ENCODE measurements around the gene STH. TPM values are rescaled to one million over a fixed set of nuclear protein-coding genes. Genes with fewer than 3 reads are reported as not detected.
A peak's percentile ranks its signal among the peaks of the same experiment; 100 is the strongest.

Gene STH
- total RNA-seq, 1 experiment from 2014 or later = not detected

DNA sequence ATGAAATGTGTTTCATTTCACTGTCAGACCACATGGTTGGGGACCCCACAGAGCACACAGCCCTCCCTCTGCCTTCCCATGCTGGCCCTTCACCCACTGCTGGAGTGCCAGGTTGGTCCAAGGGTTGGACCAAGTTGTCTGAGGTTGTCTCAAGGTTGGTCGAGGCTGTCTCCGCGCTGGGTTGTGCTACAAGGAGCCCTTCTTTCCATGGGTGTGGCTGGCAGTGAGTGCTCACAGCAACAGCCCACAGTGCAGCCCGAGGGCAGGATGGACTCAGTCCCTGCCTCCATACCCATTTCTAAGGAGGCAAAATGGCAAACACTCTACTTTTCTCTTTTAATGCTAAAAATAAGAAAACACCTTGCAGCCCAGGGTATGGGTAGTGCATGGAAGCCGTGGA lies 35.8 kb upstream of the STH start:
- no TSS peak for BruUV-seq (replicated peaks)
- DNase-seq = peak in 1 of 2 experiments; percentile 19
- H3K36me3 ChIP-seq (ENCODE audit: control insufficient read depth, insufficient read depth, low read length) = no peaks in the 10 kb centered on the region
- ChIA-PET POLR2A (no interaction called here), CTCF (interaction anchor here (0.8 kb wide), 1 partner anchor 45 kb away, joined by 4 read pairs; no protein-coding TSS in a partner anchor)
- Mint-ChIP-seq H3K4me3 (ENCODE audit: unreplicated experiment) (no peak overlapping the region), H3K27ac (ENCODE audit: unreplicated experiment) (no peak overlapping the region), H3K4me1 (ENCODE audit: low read depth, unreplicated experiment) (no peaks in the 10 kb centered on the region), H3K36me3 (ENCODE audit: insufficient read depth, unreplicated experiment) (no peaks in the 10 kb centered on the region), H3K27me3 (ENCODE audit: insufficient read depth, unreplicated experiment) (peaks cover 3% of the 10 kb centered on the region), H3K9me3 (ENCODE audit: unreplicated experiment) (no peaks in the 10 kb centered on the region)
- no peaks in the 10 kb centered on the region for H3K4me1 ChIP-seq
- intact Hi-C loops (cut with micrococcal nuclease; ENCODE audit: unreplicated experiment) = no loop called here
- no peaks in the 10 kb centered on the region for H3K9me3 ChIP-seq
- TF ChIP-seq, protein P1, sequence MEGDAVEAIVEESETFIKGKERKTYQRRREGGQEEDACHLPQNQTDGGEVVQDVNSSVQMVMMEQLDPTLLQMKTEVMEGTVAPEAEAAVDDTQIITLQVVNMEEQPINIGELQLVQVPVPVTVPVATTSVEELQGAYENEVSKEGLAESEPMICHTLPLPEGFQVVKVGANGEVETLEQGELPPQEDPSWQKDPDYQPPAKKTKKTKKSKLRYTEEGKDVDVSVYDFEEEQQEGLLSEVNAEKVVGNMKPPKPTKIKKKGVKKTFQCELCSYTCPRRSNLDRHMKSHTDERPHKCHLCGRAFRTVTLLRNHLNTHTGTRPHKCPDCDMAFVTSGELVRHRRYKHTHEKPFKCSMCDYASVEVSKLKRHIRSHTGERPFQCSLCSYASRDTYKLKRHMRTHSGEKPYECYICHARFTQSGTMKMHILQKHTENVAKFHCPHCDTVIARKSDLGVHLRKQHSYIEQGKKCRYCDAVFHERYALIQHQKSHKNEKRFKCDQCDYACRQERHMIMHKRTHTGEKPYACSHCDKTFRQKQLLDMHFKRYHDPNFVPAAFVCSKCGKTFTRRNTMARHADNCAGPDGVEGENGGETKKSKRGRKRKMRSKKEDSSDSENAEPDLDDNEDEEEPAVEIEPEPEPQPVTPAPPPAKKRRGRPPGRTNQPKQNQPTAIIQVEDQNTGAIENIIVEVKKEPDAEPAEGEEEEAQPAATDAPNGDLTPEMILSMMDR (IDR thresholded peaks at IDR 0.05; ENCODE audit: insufficient read depth in 1 of 2, low read depth in 1 of 2, low read length in 1 of 2, severe bottlenecking in 1 of 2, unreplicated experiment in 1 of 2) = no peak
- no peak overlapping the region for H3K4me3 ChIP-seq (ENCODE audit: low read depth, low read length)
- no peaks in the 10 kb centered on the region; the same call in 1 of the 2 replicates for H3K27me3 ChIP-seq (replicated peaks; ENCODE audit: control insufficient read depth, insufficient read depth, low read length)

DNA sequence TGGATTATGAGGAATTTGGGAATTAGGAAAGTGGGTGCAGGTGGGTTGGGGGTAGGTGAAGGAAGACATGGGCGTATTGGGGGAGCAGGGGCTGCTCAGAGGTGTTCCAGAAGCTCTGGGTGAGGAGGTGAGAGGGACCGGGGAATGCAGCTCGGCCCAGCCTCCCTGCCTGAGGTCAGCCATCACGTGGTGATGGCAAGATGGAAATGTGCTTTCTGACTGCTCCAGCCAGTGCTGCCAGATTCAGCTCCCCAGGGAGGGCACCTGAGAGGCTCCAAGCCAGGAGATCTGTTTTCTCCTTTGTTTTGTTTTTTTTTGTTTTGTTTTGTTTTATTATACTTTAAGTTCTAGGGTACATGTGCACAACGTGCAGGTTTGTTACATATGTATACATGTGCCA lies 35.2 kb upstream of the STH start:
- intact Hi-C loops (cut with micrococcal nuclease; ENCODE audit: unreplicated experiment) = no loop called here
- no TSS peak for BruUV-seq (replicated peaks)
- H3K27me3 Mint-ChIP-seq (ENCODE audit: insufficient read depth, unreplicated experiment) = peaks cover 3% of the 10 kb centered on the region
- H3K4me3 ChIP-seq (ENCODE audit: low read depth, low read length) = no peak overlapping the region
- peak in 1 of 2 experiments; percentile 19 for DNase-seq
- no peaks in the 10 kb centered on the region for H3K36me3 Mint-ChIP-seq (ENCODE audit: insufficient read depth, unreplicated experiment)
- no peaks in the 10 kb centered on the region; the same call in 1 of the 2 replicates for H3K27me3 ChIP-seq (replicated peaks; ENCODE audit: control insufficient read depth, insufficient read depth, low read length)
- POLR2A ChIA-PET = no interaction called here
- CTCF ChIA-PET = interaction anchor here (0.8 kb wide), 1 partner anchor 45 kb away, joined by 4 read pairs; no protein-coding TSS in a partner anchor
- H3K4me1 ChIP-seq = no peaks in the 10 kb centered on the region
- H3K36me3 ChIP-seq (ENCODE audit: control insufficient read depth, insufficient read depth, low read length) = no peaks in the 10 kb centered on the region
- no peak overlapping the region for H3K4me3 Mint-ChIP-seq (ENCODE audit: unreplicated experiment)
- H3K4me1 Mint-ChIP-seq (ENCODE audit: low read depth, unreplicated experiment) = no peaks in the 10 kb centered on the region
- no peak overlapping the region for H3K27ac Mint-ChIP-seq (ENCODE audit: unreplicated experiment)
- TF ChIP-seq, protein P1 (IDR thresholded peaks at IDR 0.05; ENCODE audit: insufficient read depth in 1 of 2, low read depth in 1 of 2, low read length in 1 of 2, severe bottlenecking in 1 of 2, unreplicated experiment in 1 of 2) = no peak
- H3K9me3 Mint-ChIP-seq (ENCODE audit: unreplicated experiment) = no peaks in the 10 kb centered on the region
- no peaks in the 10 kb centered on the region for H3K9me3 ChIP-seq

DNA sequence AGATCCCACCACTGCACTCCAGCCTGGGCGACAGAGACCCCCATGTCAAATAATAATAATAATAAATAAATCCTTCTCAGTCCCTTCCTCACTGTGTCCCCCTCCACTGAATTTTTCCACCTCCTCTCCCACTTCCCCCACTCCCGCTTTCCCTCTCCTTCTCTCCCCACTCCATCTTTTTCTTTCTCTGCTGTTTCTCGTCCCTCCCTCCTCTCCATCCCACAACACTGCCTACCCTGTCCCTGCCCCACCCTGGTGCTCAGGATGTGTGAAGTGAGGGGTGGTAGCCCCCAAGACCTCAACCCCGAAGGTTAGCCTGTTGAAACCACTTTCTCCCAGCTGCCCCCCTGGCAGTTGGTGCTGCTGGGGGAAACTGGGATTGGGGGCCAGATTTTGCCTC lies 34.4 kb upstream of the STH start:
- Histone ChIP-seq H3K36me3 (ENCODE audit: control insufficient read depth, insufficient read depth, low read length) (no peaks in the 10 kb centered on the region), H3K4me3 (ENCODE audit: low read depth, low read length) (no peak overlapping the region), H3K4me1 (no peaks in the 10 kb centered on the region), H3K27me3 (replicated peaks; ENCODE audit: control insufficient read depth, insufficient read depth, low read length) (no peaks in the 10 kb centered on the region; the same call in 1 of the 2 replicates), H3K9me3 (no peaks in the 10 kb centered on the region)
- ChIA-PET CTCF (no interaction called here), POLR2A (no interaction called here)
- Mint-ChIP-seq H3K27ac (ENCODE audit: unreplicated experiment) (no peak overlapping the region), H3K27me3 (ENCODE audit: insufficient read depth, unreplicated experiment) (peaks cover 5% of the 10 kb centered on the region), H3K36me3 (ENCODE audit: insufficient read depth, unreplicated experiment) (no peaks in the 10 kb centered on the region), H3K4me3 (ENCODE audit: unreplicated experiment) (no peak overlapping the region), H3K9me3 (ENCODE audit: unreplicated experiment) (peaks cover 5% of the 10 kb centered on the region), H3K4me1 (ENCODE audit: low read depth, unreplicated experiment) (no peaks in the 10 kb centered on the region)
- TF ChIP-seq, protein P1 (IDR thresholded peaks at IDR 0.05; ENCODE audit: insufficient read depth in 1 of 2, low read depth in 1 of 2, low read length in 1 of 2, severe bottlenecking in 1 of 2, unreplicated experiment in 1 of 2) = no peak
- BruUV-seq (replicated peaks) = no TSS peak
- intact Hi-C loops (cut with micrococcal nuclease; ENCODE audit: unreplicated experiment) = no loop called here
- DNase-seq = no peak

Measured in Caco-2 (cell line).